CD4-positive, alpha-beta T cell treated with Interleukin-21 for 1 hour (primary cell): ENCODE data around the gene MN1.

Experiments used
- DNase-seq: peaks from one replicate; pipeline ENCODE4 v3.0.0-alpha.2; 2020

The MN1 gene

GRCh38 chr22:27730641-27731433 is 70.7 kb downstream of the MN1 start:
- no peak for DNase-seq

GRCh38 chr22:27729246-27729645 is 72.3 kb downstream of the MN1 start:
- DNase-seq = no peak

DNA sequence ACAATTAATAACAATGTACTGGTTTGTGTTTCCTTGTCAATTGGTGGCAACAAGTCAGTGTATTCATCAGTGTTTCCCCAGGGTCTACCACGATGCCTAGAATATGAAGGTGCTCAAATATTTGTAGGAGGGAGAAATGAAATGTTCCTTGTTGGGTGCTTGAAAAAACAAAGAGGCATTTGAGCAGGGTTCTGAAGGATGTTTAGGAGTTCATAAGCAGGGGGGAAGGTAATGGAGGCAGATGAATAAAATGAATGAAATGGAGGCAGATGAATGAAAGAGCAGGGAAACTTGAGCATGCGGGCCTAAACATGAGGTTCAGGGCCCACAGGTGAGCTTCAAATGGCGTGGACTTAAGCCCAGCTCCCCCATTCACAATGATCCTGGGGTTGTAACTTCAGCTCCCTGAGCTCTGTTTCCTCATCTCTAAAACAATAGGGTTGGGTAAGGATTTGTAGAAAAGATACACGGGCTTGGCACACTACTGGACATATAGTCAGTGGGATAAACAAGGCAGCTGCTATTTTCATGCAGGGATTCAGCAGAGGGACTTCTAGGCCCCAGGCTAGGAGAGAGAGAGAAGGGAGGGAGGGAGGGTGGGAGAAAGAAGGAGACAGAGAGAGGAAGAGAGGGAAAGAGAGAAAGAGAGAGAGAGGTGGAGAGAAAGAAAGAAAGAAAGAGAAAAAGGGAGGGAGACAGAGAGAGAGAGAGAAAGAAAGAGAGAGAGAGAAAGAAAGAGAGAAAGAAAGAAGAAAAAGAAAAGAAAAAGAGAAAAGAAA is 73.7 kb downstream of the MN1 start:
- DNase-seq = no peak

DNA sequence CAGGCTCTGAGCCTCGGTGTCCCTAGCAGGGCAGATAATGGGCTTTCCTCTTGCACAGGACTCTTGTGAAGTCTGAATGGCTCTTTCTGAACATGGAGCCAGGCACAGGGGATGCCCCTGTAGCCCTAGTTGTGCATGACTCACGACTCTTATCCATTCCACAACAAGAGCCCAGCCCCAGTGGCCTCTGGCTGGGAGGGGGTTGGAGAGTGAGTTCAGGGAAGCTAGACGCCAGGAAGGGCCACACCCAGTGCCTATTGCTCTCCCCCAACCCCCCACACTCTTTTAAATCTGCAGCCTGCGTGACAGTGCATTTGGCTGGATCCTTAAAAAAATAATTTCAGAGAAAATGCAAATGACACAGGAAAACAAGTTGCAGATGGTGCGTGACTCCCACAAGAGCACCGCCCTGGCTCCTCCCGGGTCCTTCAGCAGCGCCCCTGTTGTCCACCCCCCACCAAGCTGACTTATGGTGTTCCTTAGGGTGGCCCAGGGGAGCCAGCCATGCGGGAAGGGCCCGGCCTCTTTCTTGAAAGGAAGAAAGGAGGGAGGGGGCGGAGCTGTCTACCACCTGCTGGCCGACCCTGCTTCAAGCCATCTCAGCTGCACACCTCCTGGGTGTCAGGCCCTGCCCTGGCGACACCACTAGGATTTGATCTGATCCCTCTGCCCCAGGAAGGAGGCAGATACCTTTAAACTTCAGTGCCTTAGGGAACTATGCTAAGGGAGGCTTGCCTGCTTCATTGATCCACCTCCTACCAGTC is 74.7 kb downstream of the MN1 start:
- DNase-seq = no peak

DNA sequence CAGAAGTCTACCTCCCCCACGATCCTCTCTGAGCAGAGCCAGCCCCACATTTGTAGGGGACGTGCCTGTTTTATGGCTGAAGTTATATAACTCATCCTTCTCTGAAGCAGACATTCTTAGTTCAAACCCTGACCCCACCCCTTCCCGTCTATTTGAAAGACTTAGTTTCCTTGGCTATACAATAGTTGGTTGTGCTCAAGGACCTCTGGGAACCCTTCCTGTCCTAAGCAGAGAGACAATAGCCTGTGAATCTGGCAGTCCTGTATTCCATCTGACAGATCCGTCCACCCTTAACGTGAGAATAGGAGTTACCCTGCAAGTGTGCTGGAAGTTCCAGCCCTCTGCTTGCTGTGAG is 75.2 kb downstream of the MN1 start:
- DNase-seq = no peak

- DNase-seq = no peak
Observed at GRCh38 chr22:27725661-27726060, 75.9 kb downstream of the MN1 start.

- DNase-seq = no peak
Observed at GRCh38 chr22:27724709-27725108, 76.8 kb downstream of the MN1 start.

DNA sequence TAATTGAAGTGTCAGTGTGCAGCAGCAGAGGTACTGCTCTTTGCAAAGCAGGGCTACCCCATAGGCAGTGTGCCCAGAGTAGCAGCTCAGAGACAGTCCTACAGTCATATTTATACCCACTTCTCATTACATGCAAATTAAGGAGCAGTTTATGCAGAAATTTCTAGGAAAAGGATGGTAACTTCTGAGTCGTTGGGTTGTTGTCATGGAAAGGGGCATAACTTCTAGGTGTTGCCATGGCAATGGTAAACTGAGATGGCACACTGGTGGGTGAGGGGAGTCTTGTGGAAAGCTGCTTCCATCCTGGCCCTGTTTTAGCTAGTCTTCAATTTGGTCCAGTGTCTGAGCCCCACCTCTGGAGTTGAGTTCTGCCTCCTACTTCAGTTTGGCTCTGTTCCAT is 77.4 kb downstream of the MN1 start:
- DNase-seq = no peak

GRCh38 chr22:27723708-27724107 is 77.8 kb downstream of the MN1 start:
- no peak for DNase-seq

GRCh38 chr22:27723158-27723557 is 78.4 kb downstream of the MN1 start:
- no peak for DNase-seq

- DNase-seq = no peak
Observed at GRCh38 chr22:27720860-27721259, 80.7 kb downstream of the MN1 start.

GRCh38 chr22:27719535-27720227 is 81.9 kb downstream of the MN1 start:
- DNase-seq = no peak

DNA sequence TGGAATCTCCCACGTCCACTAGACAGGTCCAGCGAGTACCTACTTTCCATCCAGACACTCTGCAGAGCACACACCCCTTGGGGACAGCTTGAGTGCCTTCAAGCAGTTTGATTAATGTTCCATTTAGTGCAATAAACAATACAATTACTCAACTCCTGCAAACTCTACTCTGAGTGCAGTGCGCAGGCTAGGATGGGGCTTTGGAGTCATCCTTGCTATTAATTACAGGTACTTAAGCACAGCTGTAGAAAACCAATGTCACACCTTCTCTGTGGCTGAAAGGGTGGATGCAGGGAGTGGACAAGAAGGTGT is 82.6 kb downstream of the MN1 start:
- DNase-seq = no peak

GRCh38 chr22:27718186-27719035 is 83.1 kb downstream of the MN1 start:
- peak; percentile 13 for DNase-seq

DNA sequence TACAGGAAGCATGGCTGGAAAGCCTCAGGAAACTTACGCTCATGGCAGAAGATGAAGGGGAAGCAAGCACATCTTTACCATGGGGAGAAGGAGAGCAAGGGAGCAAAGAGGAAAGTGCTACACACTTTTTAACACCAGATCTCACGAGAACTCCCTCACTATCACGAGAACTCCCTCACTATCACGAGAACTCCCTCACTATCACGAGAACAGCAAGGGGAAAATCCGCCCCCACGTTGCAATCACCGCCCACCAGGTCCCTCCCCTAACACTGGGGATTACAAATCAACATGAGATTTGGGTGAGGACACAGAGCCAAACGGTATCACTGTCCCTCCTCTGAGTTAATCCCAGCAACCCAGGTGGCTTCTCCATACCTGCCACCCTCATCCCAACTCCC is 84.5 kb downstream of the MN1 start:
- DNase-seq = no peak

DNA sequence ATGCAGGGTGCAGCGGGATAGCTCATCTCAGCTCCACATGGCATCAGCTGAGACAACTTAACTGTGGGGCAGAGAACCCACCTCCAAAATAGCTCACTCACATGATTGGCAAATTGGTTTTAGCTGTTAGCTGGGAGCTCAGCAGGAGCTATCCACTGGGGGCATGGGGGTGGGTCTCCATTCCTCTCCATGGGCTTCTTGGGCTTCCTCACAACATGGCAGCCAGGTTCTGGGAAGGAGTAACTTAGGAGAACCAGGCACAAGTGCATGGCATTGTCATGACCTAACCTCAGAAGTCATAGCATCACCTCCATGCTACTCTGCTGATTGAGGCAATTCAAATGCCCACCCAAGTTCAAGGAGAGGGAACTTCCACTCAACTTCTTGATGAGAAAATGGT is 85.5 kb downstream of the MN1 start:
- no peak for DNase-seq

GRCh38 chr22:27715106-27715505 is 86.5 kb downstream of the MN1 start:
- DNase-seq = no peak

DNA sequence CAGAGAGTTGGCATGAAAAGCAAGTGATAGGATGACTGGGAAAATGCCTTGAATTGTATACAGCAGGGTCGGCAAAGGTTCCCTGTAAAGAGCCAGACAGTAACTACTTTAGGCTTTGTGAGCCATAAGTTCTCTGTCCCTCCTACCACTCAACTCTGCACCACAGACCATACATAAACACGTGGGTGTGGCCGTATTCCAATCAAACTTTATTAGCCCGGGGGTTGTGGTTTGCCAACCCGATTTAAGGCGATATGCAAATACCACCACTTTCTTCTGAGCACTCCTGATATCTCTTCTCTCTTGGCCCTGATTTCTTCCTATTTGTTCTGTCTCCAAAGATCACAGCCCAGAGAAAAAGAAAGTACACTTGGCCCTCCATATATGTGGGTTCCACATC is 87.5 kb downstream of the MN1 start:
- DNase-seq = no peak

- DNase-seq = no peak
Observed at GRCh38 chr22:27713461-27713860, 88.1 kb downstream of the MN1 start.

GRCh38 chr22:27711756-27712155 is 89.8 kb downstream of the MN1 start:
- DNase-seq = no peak

DNA sequence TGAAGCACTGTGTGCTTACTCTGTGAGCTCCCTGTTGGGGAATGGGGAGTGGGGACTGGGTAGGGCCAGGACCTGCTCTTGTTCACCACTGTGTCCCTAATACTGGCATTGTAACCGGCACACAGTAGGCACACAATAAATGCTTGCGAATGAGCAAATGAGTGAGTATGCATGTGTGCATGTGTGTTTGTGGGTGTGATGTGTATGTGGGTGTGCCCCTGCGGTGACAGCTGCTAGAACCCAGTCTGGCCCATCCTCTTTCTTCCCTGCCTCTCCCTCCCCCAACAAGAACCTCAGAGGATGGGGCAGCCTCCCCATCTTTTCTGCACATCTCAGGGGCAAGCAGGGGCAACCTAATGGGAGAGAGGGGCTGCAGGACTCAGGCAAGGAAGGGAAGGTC is 90.5 kb downstream of the MN1 start:
- DNase-seq = no peak

GRCh38 chr22:27709919-27710675 is 91.5 kb downstream of the MN1 start:
- no peak for DNase-seq
